Measurements from ENCODE around the gene GRK4.

The GRK4 gene

DNA sequence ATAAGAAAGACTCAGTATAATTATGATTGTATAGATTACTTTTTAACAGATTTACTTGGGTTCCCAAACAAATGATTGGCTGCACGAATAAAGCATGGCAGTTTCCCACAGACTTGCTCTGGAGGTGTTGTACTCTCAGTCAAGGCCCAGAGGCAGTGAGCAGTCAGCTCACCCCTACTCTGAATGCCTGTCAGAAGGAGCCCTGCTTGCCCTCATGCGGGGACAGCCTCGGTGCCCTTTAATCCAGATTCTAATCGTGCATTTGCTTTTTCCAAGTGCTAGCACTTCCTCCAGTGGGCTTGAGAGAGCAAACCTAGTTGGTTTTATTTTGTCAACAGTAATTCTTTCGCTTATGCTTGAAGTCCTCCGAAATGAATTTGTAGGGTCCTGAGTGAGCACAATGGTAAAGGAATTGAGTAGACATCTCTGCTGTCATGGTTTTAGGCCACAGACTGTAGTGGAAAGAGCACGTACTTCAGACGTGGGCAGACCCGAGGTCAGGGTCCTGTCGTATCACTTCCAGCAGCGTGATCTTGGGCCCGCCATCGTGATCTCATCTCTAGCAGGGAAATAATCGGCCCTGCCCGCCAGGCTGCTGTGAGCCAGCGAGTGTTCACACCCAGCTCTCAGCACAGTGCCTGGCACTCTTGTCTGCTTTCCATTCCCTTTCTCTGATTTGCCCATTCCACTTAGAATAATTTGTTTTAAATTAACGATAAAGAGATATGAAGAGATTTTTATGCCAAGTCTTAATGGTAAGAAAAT lies 48.3 kb downstream of the GRK4 start:
- TF ChIP-seq CTCF (IDR thresholded peaks at IDR 0.05; ENCODE audit: insufficient read depth, low read length, poor library complexity, severe bottlenecking), result no peak
- H3K27me3 ChIP-seq (replicated peaks; ENCODE audit: control insufficient read depth, insufficient read depth, low read length), result no peaks in the 10 kb centered on the region

GRCh38 chr4:3013323-3013722 lies 50.0 kb downstream of the GRK4 start:
- Histone ChIP-seq H3K4me3 (replicated peaks; ENCODE audit: low read depth, low read length) (no peak overlapping the region), H3K27me3 (replicated peaks; ENCODE audit: control insufficient read depth, insufficient read depth, low read length) (no peaks in the 10 kb centered on the region), H3K36me3 (ENCODE audit: control insufficient read depth, insufficient read depth, low read length) (no peaks in the 10 kb centered on the region)
- no peak for DNase-seq (ENCODE audit: extremely low read depth, insufficient read length)
- TF ChIP-seq CTCF (IDR thresholded peaks at IDR 0.05; ENCODE audit: insufficient read depth, low read length, poor library complexity, severe bottlenecking), result no peak

More for the DNA sequence above, 48.3 kb downstream of the GRK4 start:
- Histone ChIP-seq H3K36me3 (ENCODE audit: control insufficient read depth, insufficient read depth, low read length) (no peaks in the 10 kb centered on the region), H3K4me3 (replicated peaks; ENCODE audit: low read depth, low read length) (no peak overlapping the region)
- DNase-seq (ENCODE audit: extremely low read depth, insufficient read length), result no peak

- TF ChIP-seq CTCF (IDR thresholded peaks at IDR 0.05; ENCODE audit: insufficient read depth, low read length, poor library complexity, severe bottlenecking), result no peak
- no peaks in the 10 kb centered on the region for H3K36me3 ChIP-seq (ENCODE audit: control insufficient read depth, insufficient read depth, low read length)
- H3K4me3 ChIP-seq (replicated peaks; ENCODE audit: low read depth, low read length), result no peak overlapping the region; the same call in 1 of the 2 replicates
- no peaks in the 10 kb centered on the region for H3K27me3 ChIP-seq (replicated peaks; ENCODE audit: control insufficient read depth, insufficient read depth, low read length)
- DNase-seq (ENCODE audit: extremely low read depth, insufficient read length), result peak; percentile 82
These were observed 50.5 kb downstream of the GRK4 start for GRCh38 chr4:3013839-3014350.

DNA sequence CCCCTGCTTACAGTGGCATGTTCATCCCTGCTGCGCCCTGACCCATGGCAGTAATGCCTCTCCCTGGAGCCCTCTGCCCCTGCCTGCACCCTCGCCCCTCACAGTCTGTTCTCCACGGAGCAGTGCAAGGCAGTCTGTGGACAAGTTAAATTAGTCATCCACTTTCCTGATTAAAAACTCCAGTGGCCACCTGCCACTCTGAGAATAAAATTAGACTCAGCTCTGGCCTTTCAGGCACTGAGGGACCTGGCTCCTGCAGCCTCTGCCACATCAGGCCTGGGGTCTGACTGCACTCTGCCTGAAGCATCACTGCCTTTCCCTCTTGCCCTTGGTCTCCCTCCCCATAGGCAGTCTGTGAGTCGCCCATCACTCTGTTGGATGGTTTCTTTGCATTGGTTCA lies 53.6 kb downstream of the GRK4 start:
- TF ChIP-seq CTCF (IDR thresholded peaks at IDR 0.05; ENCODE audit: insufficient read depth, low read length, poor library complexity, severe bottlenecking), result no peak
- Histone ChIP-seq H3K27me3 (replicated peaks; ENCODE audit: control insufficient read depth, insufficient read depth, low read length) (no peaks in the 10 kb centered on the region), H3K36me3 (ENCODE audit: control insufficient read depth, insufficient read depth, low read length) (no peaks in the 10 kb centered on the region), H3K4me3 (replicated peaks; ENCODE audit: low read depth, low read length) (no peak overlapping the region)
- DNase-seq (ENCODE audit: extremely low read depth, insufficient read length), result no peak

DNA sequence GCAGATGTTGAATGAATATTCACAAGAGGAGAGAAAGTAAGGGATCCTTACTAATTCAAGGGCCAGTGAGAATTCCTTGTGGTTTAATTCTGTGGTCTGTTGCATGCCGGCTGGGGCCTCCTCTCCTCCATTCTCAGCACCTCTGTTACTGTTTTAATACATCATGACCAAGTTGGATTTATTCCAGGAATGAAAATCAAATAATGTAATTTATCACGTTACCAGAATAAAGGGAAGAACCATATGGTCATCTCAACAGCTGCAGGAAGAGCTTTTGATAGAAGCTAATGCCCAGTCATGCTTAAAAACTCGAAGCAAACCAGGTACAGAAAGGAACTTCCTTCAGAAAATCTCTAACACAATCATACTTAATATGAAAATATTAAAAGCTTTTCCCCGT lies 54.1 kb downstream of the GRK4 start:
- no peak overlapping the region for H3K4me3 ChIP-seq (replicated peaks; ENCODE audit: low read depth, low read length)
- no peaks in the 10 kb centered on the region for H3K36me3 ChIP-seq (ENCODE audit: control insufficient read depth, insufficient read depth, low read length)
- H3K27me3 ChIP-seq (replicated peaks; ENCODE audit: control insufficient read depth, insufficient read depth, low read length), result no peaks in the 10 kb centered on the region
- no peak for TF ChIP-seq CTCF (IDR thresholded peaks at IDR 0.05; ENCODE audit: insufficient read depth, low read length, poor library complexity, severe bottlenecking)
- no peak for DNase-seq (ENCODE audit: extremely low read depth, insufficient read length)
